ENCODE measurements around the gene MIOX. TPM values are rescaled to one million over a fixed set of nuclear protein-coding genes. Genes with fewer than 3 reads are reported as not detected.
A peak's percentile ranks its signal among the peaks of the same experiment; 100 is the strongest.

The MIOX gene
- total and polyA plus RNA-seq, 10 of the 15 experiments (the other 5 are each of a cell fraction or from before 2014, with no cell fraction given) = 0.10 to 0.31 TPM; not detected in 8

DNA sequence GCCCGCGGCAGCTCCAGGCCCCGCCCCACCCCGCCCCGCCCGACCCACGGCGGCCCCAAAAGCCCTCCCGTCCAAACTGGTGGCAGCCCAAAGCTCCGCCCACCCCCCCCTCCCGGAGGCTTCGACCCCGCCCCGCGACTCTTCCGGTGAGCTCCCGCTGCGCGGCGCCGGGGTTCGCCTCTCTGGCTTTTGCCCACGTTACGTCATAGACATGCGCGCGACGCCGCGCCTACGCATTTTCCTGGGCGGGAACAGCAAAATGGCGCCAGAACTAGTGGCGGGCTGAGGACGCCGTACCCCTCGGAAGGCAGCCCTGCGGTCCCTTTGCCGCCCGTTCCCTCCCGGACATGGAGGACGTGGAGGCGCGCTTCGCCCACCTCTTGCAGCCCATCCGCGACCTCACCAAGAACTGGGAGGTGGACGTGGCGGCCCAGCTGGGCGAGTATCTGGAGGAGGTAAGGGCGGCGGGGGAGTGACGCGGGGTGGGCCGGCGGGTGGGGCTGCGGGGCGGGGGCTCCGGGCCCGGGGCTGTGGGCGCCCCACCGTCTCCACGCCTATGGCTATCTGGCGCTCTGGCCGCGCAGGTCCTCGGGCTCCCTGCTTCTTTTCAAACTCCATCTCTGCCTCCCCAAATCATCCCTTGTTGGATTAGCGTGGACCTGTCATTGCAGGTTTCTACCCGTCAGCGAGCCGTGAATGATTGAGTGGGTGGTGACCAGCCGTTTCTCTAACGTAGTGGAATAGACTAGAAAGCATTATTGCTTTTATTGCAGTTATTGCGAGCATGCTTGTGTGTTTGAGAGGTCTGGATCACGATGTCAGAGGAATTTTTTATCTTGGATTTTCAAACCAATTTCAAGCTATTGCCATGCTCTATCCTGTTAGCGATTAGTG is 21.6 kb downstream of the MIOX start, which contains the start of gene NCAPH2 (continued):
- TF ChIP-seq CUX1 (IDR thresholded peaks at IDR 0.05; ENCODE audit: insufficient replicate concordance, low read depth, low read length) (no peak), MTA2 (IDR thresholded peaks at IDR 0.05; ENCODE audit: low read depth) (no peak), BCL11A (IDR thresholded peaks at IDR 0.05; ENCODE audit: low read depth, low read length) (peak; percentile 47; the same call in 1 of the 2 replicates), MAX (IDR thresholded peaks at IDR 0.05; ENCODE audit: low read depth, low read length) (peak; percentile 47), HSF1 (IDR thresholded peaks at IDR 0.05; ENCODE audit: low read depth, low read length) (no peak), PML (IDR thresholded peaks at IDR 0.05; ENCODE audit: low read length) (0 out of 2 replicates have a peak, but pooled peaks have one; percentile 59), NRF1 (conservative IDR thresholded peaks at IDR 0.05; ENCODE audit: low read depth, low read length) (peak; percentile 47), ZZZ3 (IDR thresholded peaks at IDR 0.05; ENCODE audit: control insufficient read depth, insufficient read length, low read depth) (no peak), BMI1 (IDR thresholded peaks at IDR 0.05; ENCODE audit: borderline replicate concordance) (no peak), KLF5 (IDR thresholded peaks at IDR 0.05; ENCODE audit: partially characterized antibody) (no peak), NFYB (IDR thresholded peaks at IDR 0.05; ENCODE audit: insufficient read depth, low read depth, low read length) (no peak), SIN3A (IDR thresholded peaks at IDR 0.05; ENCODE audit: low read depth, low read length) (peak; percentile 81), SPI1 (IDR thresholded peaks at IDR 0.05; ENCODE audit: borderline replicate concordance, insufficient read depth, low read depth, low read length) (no peak), POLR2A (IDR thresholded peaks at IDR 0.05; ENCODE audit: low read depth, low read length) (peak; percentile 98), RAD51 (IDR thresholded peaks at IDR 0.05) (no peak), EP300 (IDR thresholded peaks at IDR 0.05; ENCODE audit: borderline replicate concordance in 1 of 2, control insufficient read depth in 1 of 2, low read depth in 2 of 2, low read length in 2 of 2) (no peak)
- TF ChIP-seq, protein P1, sequence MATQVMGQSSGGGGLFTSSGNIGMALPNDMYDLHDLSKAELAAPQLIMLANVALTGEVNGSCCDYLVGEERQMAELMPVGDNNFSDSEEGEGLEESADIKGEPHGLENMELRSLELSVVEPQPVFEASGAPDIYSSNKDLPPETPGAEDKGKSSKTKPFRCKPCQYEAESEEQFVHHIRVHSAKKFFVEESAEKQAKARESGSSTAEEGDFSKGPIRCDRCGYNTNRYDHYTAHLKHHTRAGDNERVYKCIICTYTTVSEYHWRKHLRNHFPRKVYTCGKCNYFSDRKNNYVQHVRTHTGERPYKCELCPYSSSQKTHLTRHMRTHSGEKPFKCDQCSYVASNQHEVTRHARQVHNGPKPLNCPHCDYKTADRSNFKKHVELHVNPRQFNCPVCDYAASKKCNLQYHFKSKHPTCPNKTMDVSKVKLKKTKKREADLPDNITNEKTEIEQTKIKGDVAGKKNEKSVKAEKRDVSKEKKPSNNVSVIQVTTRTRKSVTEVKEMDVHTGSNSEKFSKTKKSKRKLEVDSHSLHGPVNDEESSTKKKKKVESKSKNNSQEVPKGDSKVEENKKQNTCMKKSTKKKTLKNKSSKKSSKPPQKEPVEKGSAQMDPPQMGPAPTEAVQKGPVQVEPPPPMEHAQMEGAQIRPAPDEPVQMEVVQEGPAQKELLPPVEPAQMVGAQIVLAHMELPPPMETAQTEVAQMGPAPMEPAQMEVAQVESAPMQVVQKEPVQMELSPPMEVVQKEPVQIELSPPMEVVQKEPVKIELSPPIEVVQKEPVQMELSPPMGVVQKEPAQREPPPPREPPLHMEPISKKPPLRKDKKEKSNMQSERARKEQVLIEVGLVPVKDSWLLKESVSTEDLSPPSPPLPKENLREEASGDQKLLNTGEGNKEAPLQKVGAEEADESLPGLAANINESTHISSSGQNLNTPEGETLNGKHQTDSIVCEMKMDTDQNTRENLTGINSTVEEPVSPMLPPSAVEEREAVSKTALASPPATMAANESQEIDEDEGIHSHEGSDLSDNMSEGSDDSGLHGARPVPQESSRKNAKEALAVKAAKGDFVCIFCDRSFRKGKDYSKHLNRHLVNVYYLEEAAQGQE (IDR thresholded peaks at IDR 0.05; ENCODE audit: low read depth, low read length) = no peak
